Astrocyte (in vitro differentiated cells and primary cell): ENCODE data around the gene COL23A1.

Experiments
- EZH2 ChIP-seq: IDR thresholded peaks from 2 replicates; pipeline ENCODE4 v1.6.1; 2012; ENCODE audit warnings: mild to moderate bottlenecking, low read length, inconsistent platforms; ENCODE audit not compliant: insufficient read depth
- TF ChIP-seq, protein P1 (sequence below): IDR thresholded peaks from 2 replicates; pipeline ENCODE4 v1.5.1; 2011; ENCODE audit warnings: low read depth, mild to moderate bottlenecking, inconsistent platforms, low read length, moderate library complexity; ENCODE audit not compliant: insufficient read depth

DNA sequence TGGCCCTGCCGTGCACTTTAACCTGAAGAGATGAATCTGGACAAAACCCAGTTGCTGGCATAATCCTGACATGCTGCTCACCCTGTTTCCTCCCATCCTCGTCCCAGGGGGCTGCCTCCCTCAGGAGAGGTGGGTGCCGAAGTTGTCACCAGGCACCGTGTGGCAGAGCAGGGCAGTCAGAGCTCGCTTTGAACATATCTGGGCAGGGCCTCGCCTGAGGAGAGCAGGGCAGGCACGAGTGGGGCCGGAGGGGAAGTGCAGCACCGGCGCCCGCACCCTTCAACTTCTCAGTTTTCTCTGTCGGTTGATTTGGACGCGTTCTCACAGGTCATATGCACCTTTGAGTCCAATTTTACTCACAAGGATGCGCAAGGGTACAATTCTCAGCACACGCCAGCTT, 216.5 kb downstream of the COL23A1 start:
- TF ChIP-seq, protein P1, sequence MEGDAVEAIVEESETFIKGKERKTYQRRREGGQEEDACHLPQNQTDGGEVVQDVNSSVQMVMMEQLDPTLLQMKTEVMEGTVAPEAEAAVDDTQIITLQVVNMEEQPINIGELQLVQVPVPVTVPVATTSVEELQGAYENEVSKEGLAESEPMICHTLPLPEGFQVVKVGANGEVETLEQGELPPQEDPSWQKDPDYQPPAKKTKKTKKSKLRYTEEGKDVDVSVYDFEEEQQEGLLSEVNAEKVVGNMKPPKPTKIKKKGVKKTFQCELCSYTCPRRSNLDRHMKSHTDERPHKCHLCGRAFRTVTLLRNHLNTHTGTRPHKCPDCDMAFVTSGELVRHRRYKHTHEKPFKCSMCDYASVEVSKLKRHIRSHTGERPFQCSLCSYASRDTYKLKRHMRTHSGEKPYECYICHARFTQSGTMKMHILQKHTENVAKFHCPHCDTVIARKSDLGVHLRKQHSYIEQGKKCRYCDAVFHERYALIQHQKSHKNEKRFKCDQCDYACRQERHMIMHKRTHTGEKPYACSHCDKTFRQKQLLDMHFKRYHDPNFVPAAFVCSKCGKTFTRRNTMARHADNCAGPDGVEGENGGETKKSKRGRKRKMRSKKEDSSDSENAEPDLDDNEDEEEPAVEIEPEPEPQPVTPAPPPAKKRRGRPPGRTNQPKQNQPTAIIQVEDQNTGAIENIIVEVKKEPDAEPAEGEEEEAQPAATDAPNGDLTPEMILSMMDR: no peak
- no peak for TF ChIP-seq EZH2
